ENCODE measurements around the gene PARD6G.

Gene PARD6G

DNA sequence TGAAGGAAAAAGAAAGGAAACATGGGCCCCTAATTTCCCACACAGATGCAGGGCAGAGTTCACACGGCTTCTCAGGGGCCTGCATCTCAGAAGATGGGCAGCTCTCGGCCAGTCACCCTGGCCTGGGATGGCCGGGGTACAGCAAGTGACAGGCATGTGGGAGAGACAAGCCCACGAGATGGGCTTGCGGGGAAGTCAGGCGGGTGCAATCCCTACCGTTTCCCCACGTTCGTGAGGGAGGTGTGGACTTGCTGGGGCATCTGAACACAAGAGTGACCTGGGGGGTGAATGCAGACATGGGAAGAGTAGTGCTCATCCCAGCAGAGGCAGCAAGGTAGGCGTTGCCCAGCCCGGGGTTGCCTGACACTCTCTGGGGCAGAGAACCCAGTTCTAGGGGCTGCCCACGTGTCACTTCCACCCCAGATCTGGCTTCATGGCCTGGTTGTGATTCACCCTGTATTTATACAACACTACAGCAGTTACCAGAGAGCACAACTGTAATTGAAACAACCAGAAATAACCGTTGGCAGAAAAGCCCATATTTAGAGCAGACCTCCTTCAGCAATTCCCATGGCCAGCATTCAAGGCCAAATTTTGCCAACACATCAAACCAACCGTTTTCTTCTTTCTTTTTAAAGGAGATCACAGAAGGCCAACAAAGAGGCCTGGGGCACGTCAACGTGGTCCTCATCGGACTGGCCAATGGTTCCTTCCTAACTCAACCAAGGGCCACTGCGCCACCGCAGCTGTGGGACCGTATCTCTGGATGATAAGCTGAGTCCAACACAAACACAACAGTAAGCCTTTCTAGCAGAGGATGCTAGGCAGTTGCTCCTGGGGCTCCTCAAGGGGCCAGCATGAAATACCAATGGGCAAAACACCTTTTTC, 58.4 kb downstream of the PARD6G start:
- no peak for DNase-seq

DNA sequence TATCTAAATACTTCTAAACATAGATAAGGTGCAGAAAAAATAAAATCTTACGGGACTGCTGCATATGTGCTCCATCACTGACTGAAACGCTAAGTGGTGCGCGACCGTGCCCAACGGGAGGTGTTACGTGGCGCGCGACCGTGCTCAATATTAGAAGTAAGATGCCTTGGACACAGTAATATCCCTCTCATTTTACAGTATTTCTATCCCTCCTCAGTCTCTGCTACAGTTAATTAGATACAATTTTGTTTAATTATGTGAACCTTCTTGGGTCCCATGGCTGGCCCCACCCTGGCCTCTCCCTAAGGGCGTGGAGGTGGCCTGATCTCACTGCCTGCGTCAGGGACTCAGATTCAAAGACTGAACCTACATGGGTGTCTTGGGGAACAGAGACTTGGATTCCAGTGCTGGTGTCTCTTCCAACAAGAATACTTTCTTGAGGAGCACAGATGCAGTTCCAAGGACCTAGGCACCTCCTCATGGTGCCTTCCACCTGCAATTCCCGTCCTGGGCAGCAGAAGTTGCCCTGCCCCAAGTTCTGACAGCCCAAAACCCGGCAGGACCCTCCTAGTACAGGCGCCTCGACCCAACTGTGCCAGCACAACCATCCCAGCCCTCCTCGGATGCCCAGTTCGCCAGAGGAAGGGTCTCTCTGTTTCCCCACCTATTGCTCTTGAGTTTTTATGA, 59.2 kb downstream of the PARD6G start:
- no peak for DNase-seq

GRCh38 chr18:80185545-80185944, 61.8 kb downstream of the PARD6G start:
- DNase-seq = no peak

GRCh38 chr18:80184243-80184772, 63.0 kb downstream of the PARD6G start:
- no peak for DNase-seq

DNA sequence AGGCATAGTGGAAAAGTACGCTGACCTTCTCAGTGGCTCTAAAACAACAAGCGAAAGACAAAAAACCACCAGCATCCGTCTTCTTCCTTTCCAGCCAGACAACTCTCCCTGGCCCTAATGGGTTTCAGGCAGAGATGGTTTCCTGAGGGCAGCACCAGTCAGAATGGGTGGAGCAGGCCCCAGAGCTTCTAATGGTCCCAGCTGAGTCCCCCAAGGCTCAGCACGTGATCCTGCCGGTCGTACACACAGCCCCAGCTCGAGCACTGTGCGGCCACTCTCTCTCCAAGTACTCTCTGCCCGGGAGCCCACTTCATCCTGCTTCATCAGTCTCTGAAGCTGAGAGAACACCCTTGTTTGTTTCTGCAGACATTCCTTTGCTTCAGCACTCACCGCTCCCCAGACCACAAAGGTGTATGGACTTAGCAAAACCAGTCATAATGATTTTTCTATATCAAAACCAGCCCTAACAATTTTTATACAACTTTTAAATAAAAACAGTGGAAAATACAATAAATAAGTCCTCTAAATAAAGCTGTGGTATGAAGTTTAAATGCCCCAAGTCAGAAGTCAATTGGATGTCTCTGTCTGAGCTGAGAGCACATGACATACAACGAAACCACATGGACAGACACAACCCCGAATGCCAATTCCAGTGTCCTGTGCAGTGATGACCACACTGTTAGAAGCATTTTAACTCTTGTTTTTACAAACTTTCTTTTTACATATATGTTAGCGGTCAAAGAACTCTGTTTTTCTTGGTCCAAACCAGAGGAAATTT, 63.9 kb downstream of the PARD6G start:
- no peak for DNase-seq

DNA sequence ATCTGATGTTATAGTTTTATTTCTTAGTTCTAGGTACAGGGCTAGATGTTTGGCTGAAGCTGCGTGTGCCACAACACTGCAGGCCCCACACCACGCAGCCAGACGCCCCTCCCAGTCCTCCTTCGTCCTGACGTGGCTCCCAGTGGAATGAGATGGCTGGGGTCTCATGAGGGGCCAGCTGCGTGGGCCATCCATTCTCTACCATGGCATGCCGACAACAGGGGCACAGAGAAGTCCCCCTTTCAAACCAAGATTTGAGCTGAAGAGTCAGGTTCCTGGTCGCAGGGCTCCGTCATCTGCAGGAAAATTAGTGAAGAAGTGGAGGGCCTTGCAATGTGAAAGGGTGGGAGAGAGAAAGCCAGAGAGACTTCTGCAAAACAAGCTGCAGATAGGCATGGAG, 64.5 kb downstream of the PARD6G start:
- DNase-seq = no peak

DNA sequence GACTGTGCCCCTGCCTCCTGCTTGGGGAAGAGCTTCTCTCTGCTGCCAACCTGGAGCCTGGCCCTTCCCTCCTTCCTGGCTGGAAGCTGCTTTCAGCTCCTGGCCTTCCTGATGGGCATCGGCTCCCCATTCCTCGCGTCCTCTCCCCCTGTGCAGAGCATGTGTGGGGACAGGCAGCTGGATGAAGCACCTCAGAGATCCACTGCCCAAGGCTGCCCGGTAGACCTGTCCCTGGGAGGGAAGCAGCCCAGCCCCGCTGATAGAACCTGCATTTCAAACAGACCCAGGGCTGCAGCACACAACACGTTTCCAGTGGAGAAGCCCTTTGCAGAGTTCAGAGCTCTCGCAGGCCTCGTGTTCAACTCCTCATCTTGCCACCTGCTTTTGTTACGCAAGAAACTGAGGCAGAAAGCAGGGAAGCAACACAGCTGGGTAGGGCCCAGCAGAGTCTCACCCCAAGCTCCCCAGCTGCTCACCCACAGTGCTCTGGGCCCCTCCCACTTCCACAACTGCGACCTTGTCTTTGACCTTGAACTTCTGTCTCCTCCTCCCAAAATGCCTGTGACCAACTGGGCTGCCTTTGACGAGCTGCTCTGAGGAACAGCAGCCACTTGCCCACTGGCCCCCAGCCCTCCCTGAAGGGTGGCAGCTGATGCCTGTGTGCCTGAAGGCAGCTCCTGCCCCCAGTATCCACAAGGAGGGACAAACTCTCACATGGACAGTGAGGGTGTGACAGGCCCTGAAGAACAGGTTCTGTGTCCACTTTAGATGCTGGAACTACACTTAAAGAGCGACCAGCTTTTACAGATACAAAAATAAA, 65.5 kb downstream of the PARD6G start:
- no peak for DNase-seq

GRCh38 chr18:80180778-80181564, 66.3 kb downstream of the PARD6G start:
- DNase-seq = no peak

GRCh38 chr18:80179857-80180558, 67.3 kb downstream of the PARD6G start:
- no peak for DNase-seq

- no peak for DNase-seq
Measured at GRCh38 chr18:80178935-80179818, 68.1 kb downstream of the PARD6G start.

DNA sequence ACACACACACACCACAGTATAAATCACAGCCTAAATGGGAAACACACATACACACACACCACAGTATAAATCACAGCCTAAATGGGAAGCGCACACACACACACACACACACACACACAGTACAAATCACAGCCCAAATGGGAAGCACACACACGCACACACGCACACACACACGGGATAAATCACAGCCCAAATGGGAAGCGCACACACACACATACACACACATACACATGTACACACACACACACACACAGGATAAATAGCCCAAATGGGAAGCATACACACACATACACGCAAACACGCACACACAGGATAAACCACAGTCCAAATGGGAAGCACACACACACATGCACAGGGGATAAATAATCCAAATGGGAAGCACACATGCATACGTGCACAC, 70.2 kb downstream of the PARD6G start:
- DNase-seq = no peak

GRCh38 chr18:80176334-80177073, 70.8 kb downstream of the PARD6G start:
- DNase-seq = no peak

DNA sequence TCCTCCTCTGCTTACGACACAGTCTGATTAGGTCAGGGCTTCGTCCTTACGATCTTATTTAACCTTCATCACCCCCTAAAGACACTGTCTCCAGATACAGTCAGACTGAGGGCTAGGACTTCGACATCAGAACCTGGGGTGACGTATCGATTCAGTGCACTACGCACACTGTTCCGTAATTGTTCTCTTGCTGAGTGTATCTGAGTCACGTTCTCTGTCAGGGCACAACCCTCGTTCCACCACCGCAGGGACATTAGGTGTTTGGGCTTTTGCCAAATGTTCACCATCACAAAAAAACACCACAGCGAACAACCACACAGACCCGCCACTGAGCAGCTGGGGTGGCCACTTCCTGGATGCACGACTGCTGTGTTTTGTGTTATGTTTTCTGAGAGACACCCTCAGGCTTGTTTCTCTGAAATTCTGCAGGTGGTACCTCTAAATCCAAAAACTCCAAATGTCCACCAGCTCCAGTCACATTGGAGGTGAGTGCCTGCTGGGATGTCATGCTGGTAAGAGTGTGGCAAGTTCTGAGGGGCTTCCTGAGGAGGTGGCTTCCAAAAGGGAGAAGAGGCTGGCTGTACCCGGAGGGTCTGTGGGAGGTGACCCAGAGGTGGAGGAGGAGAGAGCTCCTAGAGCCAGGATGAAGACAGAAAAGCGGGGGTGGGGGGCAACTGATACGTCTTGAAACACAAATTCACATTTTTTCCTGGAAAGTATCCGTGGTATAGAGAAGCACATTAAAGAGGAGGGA, 71.7 kb downstream of the PARD6G start:
- DNase-seq = peak; percentile 13

DNA sequence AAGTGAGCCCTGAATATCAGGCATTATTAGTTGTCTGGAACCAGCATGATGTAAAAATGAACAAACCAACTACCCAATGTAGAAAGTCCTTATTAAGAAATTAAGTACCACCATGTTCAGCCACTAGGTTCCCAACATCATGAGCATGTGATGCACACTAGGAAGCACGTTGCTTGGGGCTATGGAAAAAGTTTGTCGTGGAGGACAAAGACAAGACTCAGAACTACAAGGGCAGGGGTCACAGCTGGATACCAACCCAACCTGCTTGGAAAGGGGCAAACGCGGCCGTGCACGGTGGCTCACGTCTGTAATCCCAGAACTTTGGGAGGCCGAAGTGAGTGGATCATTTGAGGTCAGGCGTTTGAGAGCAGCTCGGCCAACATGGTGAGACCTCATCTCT, 74.3 kb downstream of the PARD6G start:
- no peak for DNase-seq

GRCh38 chr18:80172056-80172455, 75.3 kb downstream of the PARD6G start:
- DNase-seq = no peak

DNA sequence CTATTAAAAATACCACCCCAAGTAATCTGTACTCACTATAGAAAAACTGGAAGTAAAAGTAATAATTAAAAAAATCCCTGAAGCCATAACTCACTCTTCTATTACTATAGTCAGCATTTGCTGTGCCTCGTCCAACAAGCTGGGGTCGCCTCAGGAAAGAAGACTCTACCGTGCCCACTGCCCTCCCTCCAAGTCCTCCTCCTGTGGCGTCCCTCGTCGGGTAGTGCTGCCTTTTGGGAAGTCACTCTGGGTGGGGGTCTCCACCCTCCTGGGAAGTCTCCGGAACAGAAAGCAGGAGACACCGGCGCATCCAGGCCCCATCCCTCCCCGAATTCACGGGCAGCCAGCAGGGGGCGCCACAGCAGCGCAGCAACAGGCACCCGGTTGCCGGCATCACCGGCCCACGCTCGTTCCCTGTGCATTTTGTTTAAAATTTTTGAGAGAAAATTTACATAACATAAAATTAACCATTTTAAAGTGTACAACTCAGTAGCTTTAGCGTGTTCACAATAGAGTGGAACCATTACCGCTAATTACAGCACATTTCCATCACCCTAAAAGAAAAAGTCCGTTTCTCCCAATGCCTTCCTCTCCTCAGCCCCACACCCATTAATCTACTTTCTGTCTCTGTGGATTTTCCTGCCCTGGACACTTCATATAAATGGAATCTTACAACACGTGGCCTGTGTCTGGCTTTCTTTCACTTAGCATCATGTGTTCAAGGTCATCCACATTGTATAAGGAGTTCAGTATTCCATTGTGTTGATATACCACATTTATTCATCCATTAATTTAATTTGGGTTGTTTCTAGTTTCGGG, 76.1 kb downstream of the PARD6G start:
- peak; percentile 11 for DNase-seq

DNA sequence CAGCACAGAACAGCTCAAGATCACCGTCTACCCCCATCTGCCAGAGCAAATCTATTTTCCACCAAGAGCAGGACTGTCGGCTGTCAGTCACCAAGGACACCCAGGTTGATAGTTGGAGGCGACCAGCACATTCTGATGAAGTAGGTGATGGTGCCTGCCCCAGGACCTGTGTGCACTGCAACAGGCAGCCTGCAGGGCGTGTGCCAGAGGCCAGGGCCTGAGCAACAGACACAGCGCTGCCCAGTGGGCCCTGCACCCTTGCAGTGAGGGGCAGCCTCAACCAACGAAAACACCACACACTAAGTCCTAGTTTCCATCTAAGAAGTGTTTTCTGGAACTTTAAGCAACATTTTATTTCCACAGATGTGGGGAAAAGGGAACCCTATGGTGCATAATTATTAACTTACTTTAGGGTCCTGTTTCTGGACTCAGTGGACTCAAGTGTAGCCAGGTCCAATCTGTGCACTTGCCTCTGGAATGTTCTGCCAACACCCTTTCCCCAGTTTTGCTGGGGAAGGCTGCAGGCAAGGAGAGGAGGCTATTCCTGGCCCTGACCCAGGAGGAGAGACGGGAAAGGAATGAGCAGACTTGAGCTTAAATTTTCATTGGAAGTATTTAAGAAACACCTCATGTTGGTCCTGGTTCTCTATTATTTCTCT, 76.8 kb downstream of the PARD6G start:
- DNase-seq = no peak

Measured in effector CD8-positive, alpha-beta T cell (primary cell).